T-helper 2 cell treated with Interferon-gamma antibody and Interleukin-4, amounts not matched to agents 100 ng/mL and 5 ng/mL, for 36 hours (primary cell): ENCODE results near the gene STUM. TPM values are rescaled to one million over a fixed set of nuclear protein-coding genes. Genes with fewer than 3 reads are reported as not detected.

Experiments used
- intact Hi-C: fragments of 100-400 bp; cut with micrococcal nuclease; formaldehyde crosslinking; loops from one replicate; pipeline ENCODE4 v1.15.1; 2023
- total RNA-seq: library from RNA; stranded (reverse); gene quantifications from 2 replicates; pipeline ENCODE4 v1.2.3, GENCODE V29; 2022

Gene STUM
- total RNA-seq, 1 donor from 2014 or later: not detected

GRCh38 chr1:226558036-226558650 is 9.6 kb downstream of the STUM start:
- intact Hi-C loops: no loop called here

- intact Hi-C loops: no loop called here
Observed at GRCh38 chr1:226560243-226560642, 11.7 kb downstream of the STUM start.

DNA sequence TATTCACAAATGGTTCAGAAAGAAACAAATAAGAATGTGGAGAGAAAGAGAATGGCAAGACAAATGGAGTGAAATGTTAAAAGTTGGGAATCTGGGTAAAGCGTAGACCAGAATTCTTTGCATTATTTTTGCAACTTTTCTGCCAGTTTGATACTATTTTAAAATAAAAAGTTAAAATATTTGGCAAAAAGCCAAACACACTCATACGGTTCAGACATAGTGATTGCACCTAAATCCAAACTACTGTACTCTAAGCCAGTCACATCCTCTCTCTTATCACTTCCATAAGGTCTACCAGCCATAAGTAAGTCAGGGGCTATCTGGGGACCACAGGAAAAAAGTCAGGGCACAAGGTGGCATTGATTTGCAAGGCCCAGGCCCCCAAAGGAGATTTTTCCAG is 14.4 kb downstream of the STUM start:
- intact Hi-C loops: no loop called here

DNA sequence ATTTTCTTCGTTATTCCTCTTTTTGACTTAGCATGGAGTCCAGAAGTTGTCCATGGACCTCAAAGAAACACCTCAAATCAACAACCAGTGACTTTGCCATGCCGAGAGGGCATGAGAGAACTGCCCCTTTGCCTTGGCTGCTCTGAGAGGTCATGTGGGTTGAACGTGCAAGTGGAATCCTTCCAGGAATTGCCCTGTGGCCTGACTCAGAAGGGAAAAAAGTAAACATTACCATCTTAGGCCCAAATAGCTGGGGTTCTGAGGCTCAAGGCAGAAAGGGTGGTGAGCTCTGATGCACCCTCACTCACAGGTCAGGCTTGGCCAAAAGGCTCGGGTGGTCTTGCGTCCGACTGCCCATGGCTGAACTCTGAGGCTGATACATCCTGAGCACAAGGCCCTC is 15.1 kb downstream of the STUM start:
- intact Hi-C loops: no loop called here

DNA sequence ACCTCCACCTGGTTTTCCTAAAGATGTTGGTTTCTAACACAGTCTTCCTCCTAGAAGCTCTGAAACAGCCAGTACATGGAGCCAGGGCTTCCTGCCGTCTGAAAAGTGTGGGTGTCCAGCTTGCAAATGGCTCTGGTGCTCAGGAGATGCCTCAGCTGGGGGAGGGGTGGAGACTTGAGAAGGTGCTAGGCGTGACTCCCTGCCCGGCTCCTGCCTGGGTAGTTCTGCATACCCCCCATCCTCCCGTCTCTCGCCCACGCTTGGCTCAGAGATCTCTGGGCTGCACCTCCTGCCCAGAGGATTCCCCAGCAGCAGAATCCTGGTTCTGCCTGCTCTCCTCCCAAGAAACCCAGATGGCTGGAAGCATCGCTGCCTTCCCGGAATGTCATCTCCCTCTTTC is 16.9 kb downstream of the STUM start:
- intact Hi-C loops: no loop called here

DNA sequence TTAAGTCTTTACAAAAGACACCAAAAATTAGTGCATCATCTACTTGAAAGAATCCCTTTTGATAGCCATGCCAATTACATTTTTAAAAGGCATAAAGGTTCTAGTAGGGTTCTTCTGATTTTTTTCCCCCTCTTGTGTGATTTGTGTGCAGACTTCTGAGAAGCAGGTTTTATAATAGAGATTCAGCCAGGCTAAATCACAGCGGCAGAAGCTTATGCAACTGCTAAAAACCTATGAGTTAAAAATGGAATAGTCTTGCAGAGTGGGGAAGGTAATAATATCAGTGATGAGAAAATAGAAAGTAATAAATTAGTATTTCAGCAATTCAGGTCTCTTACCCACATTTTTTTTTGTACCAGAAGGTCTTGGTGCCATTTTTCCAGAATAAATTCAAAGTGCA is 17.7 kb downstream of the STUM start:
- intact Hi-C loops: no loop called here

- intact Hi-C loops: no loop called here
Observed at GRCh38 chr1:226566760-226567159, 18.2 kb downstream of the STUM start.

GRCh38 chr1:226568077-226568831 is 19.7 kb downstream of the STUM start:
- intact Hi-C loops: no loop called here

- intact Hi-C loops: no loop called here
Observed at GRCh38 chr1:226568975-226569741, 20.6 kb downstream of the STUM start.

- intact Hi-C loops: no loop called here
Observed at GRCh38 chr1:226569879-226570547, 21.4 kb downstream of the STUM start.

DNA sequence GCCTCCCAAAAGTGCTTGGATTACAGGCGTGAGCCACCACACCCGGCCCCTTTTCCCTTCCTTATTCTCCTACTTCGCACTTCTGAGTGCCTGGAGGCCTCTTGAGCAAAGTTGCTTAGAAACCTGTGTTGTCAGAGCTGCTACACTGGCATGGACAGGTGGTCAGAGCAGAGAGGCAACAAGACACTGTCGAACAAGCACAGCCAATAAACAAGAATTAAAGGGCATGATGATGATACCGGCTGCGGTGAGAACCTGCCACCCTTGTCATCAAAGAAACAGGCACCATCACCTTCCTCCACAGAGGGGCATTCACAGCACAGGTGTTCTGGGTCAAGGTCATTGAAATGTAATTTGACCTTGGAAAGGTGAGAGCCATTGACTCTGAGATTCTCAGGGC is 23.3 kb downstream of the STUM start:
- intact Hi-C loops: no loop called here

GRCh38 chr1:226572325-226572726 is 23.8 kb downstream of the STUM start:
- intact Hi-C loops: no loop called here

DNA sequence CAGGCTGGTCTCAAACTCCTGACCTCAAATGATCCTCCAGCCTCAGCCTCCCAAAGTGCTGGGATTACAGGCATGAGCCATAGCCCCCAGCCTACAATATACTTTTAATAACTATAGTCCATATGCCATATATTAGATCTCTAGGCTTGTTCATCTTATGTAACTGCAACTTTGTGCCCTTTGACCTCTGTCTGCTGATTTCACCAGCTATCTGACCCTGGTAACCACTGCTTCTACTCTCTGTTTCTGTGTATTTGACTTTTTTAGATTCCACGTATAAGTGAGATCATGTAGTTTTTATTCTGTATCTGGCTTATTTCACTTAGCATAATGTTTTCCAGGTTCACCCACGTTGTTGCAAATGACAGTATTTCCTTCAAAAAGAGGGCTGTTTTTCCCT is 25.5 kb downstream of the STUM start:
- intact Hi-C loops: no loop called here

DNA sequence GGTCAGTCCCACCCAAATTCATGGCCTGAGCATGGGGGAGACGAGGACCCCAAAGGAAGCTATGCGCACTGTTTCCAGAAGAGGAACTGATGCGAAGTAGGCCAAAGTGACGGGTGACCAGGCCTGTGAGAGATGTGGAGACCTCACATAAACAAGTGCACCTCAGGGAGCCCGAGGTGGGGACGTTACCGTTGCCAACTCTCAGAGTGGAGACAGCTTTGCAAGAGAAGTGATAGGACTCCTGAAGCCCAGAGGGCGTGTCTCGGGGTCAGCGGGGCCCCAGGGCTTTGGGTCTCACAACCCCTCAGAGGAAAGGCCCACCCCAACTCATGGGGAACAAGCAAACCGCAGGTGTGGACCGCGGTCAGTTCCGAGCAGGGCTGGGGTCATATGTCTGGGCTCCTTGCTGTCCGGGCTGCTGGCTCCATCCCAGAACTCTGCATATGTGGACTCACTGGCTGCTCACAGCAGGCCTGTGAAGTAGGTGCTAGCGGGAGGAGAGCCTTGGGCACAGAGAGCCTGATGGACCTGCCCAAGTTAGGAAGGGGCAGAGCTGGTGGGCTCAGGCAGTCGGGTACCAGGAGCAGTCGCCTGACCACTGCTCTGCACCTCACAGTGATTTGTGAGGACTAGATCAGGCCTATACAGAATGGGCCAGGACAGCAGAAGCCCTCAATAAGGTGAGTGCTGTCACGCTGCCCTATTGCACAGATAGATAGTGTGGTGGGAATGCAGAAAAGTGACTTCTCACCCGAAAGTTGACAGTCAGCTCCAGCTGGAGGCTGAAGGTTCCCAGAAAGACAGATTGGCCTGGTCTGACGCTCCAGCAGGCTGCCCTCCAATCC is 26.2 kb downstream of the STUM start:
- intact Hi-C loops: no loop called here

DNA sequence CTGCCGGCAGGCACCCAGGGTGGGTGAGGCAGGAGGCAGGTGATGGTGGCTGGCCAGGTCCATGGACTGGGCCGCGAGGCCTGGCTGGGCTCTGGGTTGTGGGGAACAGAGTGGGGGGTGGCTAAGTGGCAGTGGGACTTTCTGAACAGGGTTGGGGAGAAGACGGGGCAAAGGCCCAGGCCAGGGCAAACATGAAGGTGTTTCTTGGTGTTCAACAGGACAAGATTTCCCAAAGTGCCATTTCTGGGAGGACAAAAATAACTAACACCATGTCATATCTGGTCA is 26.8 kb downstream of the STUM start:
- intact Hi-C loops: no loop called here

GRCh38 chr1:226575739-226576378 is 27.3 kb downstream of the STUM start:
- intact Hi-C loops: no loop called here

DNA sequence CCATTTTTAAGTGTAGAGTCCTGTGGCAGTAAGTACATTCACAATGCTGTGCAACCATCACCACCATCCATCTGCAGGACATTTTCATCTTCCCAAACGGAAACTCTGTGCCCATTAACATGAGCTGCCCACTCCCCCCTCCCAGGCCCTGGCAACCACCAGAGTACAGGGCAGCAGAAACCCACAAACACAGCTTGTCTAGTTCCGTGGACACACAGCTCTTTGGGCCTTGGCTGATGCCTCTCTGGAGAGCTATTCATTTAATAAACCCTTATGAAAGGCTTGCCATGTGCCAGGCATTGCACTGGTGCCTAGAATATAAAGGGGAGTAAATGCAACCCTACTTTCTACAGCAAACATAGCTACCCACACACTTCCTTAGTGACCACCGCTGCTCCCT is 28.0 kb downstream of the STUM start:
- intact Hi-C loops: no loop called here

DNA sequence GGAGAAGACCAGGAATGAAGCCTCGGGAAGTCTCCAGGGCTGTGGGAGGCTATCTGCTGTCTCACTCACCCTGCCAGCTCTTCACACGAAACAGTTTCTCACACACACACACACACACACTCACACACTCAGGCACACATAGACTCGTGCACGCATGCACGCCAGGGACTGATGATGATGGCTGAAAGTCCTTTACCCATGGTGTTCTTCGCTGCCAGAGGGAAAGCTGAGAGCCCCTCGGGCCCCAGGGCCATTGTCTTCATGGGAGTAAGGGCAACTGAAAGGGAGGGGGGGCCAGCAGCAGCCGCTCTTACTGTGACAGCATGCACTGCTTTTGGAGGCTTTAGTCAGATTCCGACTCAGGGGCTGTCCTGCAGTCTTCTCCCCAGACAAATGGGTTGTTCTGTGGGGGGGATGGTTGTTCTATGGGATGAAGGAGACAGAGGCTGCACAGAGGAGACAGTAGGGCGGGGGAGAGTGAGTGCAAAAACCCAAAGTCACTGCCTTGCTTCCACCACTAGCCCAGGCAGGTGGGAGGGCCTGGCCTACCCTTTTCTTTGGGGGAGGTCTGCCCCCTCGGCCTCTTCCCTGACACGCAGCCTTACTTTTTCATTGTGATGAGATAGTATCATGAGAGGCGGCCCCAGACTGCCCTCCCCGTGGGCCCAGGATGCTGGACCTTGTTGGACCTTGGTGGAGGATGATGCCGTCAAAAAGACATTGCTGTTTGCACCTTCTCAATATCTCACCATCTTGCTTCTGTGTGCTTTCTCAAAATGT is 29.0 kb downstream of the STUM start:
- intact Hi-C loops: no loop called here

DNA sequence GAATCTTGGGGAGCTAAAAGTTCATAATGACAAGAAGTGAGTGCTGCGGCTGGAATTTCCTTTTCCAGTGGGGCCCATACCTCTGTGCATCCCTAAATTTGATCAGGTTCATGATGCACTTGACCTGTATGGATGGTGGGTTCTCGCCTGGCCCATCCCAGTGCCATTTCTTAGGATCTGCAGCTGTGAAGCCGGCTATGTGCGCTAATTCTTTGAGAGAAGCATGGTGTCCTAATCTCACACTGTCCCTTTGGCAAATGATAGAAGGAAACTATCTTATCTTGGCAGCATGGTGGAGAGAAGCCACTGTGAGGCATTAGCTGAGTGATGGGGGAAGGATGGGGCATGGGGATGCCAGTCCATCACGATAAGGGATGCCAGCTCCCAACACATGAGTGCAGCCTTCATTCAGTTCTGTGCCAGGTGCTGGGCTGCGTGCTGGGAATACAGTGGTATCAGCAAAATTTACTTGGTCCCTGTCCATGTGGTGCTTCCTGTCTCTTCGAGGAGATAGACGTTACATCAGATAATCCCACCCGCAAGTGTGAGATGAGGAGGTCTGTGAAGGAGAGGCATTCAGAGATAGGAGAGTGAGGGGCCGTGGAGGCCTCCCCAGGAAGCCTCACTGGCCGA is 30.5 kb downstream of the STUM start:
- intact Hi-C loops: no loop called here
